CD14-positive monocyte (primary cell): ENCODE data around the gene CTBP2. TPM values are rescaled to one million over a fixed set of nuclear protein-coding genes. Genes with fewer than 3 reads are reported as not detected.

ENCODE experiments used
- DNase-seq, 3 donors: peaks; one replicate each; pipeline ENCODE4 v3.0.0-alpha.2; 2011 to 2022
- H2AFZ ChIP-seq: 2 replicates; pipeline ENCODE4 v1.6.0; 2012; ENCODE audit warnings: mild to moderate bottlenecking, low read depth, low read length, inconsistent platforms; ENCODE audit not compliant: insufficient read depth, poor library complexity, severe bottlenecking
- H3K27ac ChIP-seq, 2 donors: 1 replicate in 1 of 2; 2 replicates in 1 of 2; pipeline ENCODE4 v1.5.1; 2012 to 2013; ENCODE audit warnings: low read length in 2 of 2, control low read depth in 1 of 2, inconsistent platforms in 1 of 2, low read depth in 1 of 2, mild to moderate bottlenecking in 1 of 2
- H3K27me3 ChIP-seq, 2 donors: one replicate each; pipeline versions ENCODE4 v1.6.0 to v1.6.1; 2011 to 2013; ENCODE audit warnings: low read length in 2 of 2; ENCODE audit not compliant: control insufficient read depth in 2 of 2, insufficient read depth in 2 of 2
- H3K36me3 ChIP-seq, 2 donors: replicated peaks in 1 of 2; 1 replicate in 1 of 2; 2 replicates in 1 of 2; pipeline versions ENCODE4 v1.5.1 to v1.6.1; 2012 to 2013; ENCODE audit warnings: low read length in 2 of 2, control low read depth in 1 of 2, inconsistent platforms in 1 of 2, mild to moderate bottlenecking in 1 of 2; ENCODE audit not compliant: insufficient read depth in 2 of 2, control insufficient read depth in 1 of 2
- H3K4me1 ChIP-seq, 2 donors: 1 replicate in 1 of 2; 2 replicates in 1 of 2; pipeline versions ENCODE4 v1.5.1 to v1.6.1; 2012 to 2013; ENCODE audit warnings: low read length in 2 of 2, control low read depth in 1 of 2, inconsistent platforms in 1 of 2, mild to moderate bottlenecking in 1 of 2, moderate library complexity in 1 of 2; ENCODE audit not compliant: insufficient read depth in 2 of 2, control insufficient read depth in 1 of 2
- H3K4me2 ChIP-seq: replicated peaks from 2 replicates; pipeline ENCODE3; 2012; ENCODE audit warnings: low read length, moderate library complexity, mild to moderate bottlenecking; ENCODE audit not compliant: poor library complexity, severe bottlenecking; ENCODE audit errors: extremely low read depth
- H3K4me3 ChIP-seq, 3 experiments: fragments of 200-600 bp in 1 of 3; sonication (generic) in 1 of 3; replicated peaks in 1 of 3; 1 replicate in 2 of 3; 2 replicates in 1 of 3; pipeline ENCODE4 v1.5.1; 2011 to 2013; ENCODE audit warnings: low read length in 3 of 3, mild to moderate bottlenecking in 3 of 3, control low read depth in 2 of 3, low read depth in 2 of 3, inconsistent platforms in 1 of 3, moderate library complexity in 1 of 3
- H3K79me2 ChIP-seq: 2 replicates; pipeline ENCODE4 v1.6.0; 2012; ENCODE audit warnings: mild to moderate bottlenecking, control low read depth, inconsistent platforms, low read length, moderate library complexity; ENCODE audit not compliant: insufficient read depth
- H3K9ac ChIP-seq: 2 replicates; pipeline ENCODE4 v1.6.0; 2017; ENCODE audit warnings: low read length, mild to moderate bottlenecking; ENCODE audit not compliant: insufficient read depth, poor library complexity, severe bottlenecking
- H3K9me3 ChIP-seq, 2 donors: replicated peaks in 1 of 2; 1 replicate in 1 of 2; 2 replicates in 1 of 2; pipeline versions ENCODE4 v1.5.1 to v1.6.1; 2012 to 2013; ENCODE audit warnings: low read length in 2 of 2, control low read depth in 1 of 2; ENCODE audit not compliant: control insufficient read depth in 1 of 2, insufficient read depth in 1 of 2
- H4K20me1 ChIP-seq: 2 replicates; pipeline ENCODE4 v1.6.0; 2012; ENCODE audit warnings: mild to moderate bottlenecking, low read length, control low read depth, moderate library complexity; ENCODE audit not compliant: insufficient read depth
- H3K27ac Mint-ChIP-seq, 7 donors: one replicate each; pipeline ENCODE4 v1.8.0; 2020; ENCODE audit warnings: mild to moderate bottlenecking in 7 of 7, mixed read lengths in 7 of 7, moderate library complexity in 6 of 7, inconsistent platforms in 2 of 7
- H3K27me3 Mint-ChIP-seq, 3 donors: one replicate each; pipeline ENCODE4 v1.8.0; 2021 to 2022; ENCODE audit warnings: low read depth in 3 of 3, mild to moderate bottlenecking in 3 of 3, mixed read lengths in 3 of 3, moderate library complexity in 3 of 3, inconsistent platforms in 1 of 3
- H3K36me3 Mint-ChIP-seq, 2 donors: one replicate each; pipeline ENCODE4 v1.8.0; 2020; ENCODE audit warnings: mixed read lengths in 2 of 2, inconsistent platforms in 1 of 2, mild to moderate bottlenecking in 1 of 2
- H3K4me1 Mint-ChIP-seq: one replicate; pipeline ENCODE4 v1.8.0; 2020; ENCODE audit warnings: mild to moderate bottlenecking, mixed read lengths
- H3K4me3 Mint-ChIP-seq, 2 donors: one replicate each; pipeline ENCODE4 v1.8.0; 2020; ENCODE audit warnings: mild to moderate bottlenecking in 2 of 2, mixed read lengths in 2 of 2, moderate library complexity in 1 of 2
- H3K9me3 Mint-ChIP-seq, 7 donors: one replicate each; pipeline ENCODE4 v1.8.0; 2020 to 2022; ENCODE audit warnings: mixed read lengths in 7 of 7, mild to moderate bottlenecking in 6 of 7, moderate library complexity in 6 of 7, inconsistent platforms in 2 of 7
- CTCF ChIP-seq: fragments of 200-600 bp; IDR thresholded peaks from one replicate; pipeline ENCODE4 v1.8.0; 2022; ENCODE audit warnings: antibody characterized with exemption, mild to moderate bottlenecking
- WGBS: methylation state at CpG from one replicate; pipeline ENCODE4 v1.1.5; 2013; ENCODE audit warnings: missing lambda C conversion rate; ENCODE audit not compliant: insufficient coverage; 5-methylcytosine and 5-hydroxymethylcytosine counted together
- intact Hi-C, 2 donors: fragments of 100-400 bp; cut with micrococcal nuclease; formaldehyde crosslinking; loops; one replicate each; pipeline versions ENCODE4 v1.15.0 to v1.15.1; 2023
- polyA plus RNA-seq, 3 donors: library from polyadenylated mRNA; depleted of rRNA in 1 of 3; unstranded in 2 of 3; stranded (reverse) in 1 of 3; fragments of 300-500 nt in 2 of 3; fragments of >200 nt in 1 of 3; fragmentation: Illumina TruSeq in 2 of 3; gene quantifications; 1 replicate in 2 of 3; 2 replicates in 1 of 3; pipeline ENCODE4 v1.2.3, GENCODE V29; 2012 to 2021

Gene CTBP2
- polyA plus RNA-seq, 3 donors: 40.9 to 87.1 (median 41.1) TPM

GRCh38 chr10:125054216-125054615 lies 106.1 kb downstream of the CTBP2 start:
- Histone ChIP-seq H3K4me3 (no peak overlapping the region), H3K9ac (no peak overlapping the region), H4K20me1 (peaks cover 98% of the 10 kb centered on the region), H3K9me3 (no peaks in the 10 kb centered on the region), H3K4me1 (peaks cover 27 to 31% of the 10 kb centered on the region in 2 donors), H3K36me3 (peaks cover 12 to 38% of the 10 kb centered on the region in 2 donors), H3K79me2 (peaks cover 96% of the 10 kb centered on the region), H3K27me3 (no peaks in the 10 kb centered on the region), H3K4me2 (no peak overlapping the region), H3K27ac (peak overlapping the region in 1 of 2 donors; percentile 18), H2AFZ (no peak overlapping the region)
- Mint-ChIP-seq H3K4me3 (no peak overlapping the region), H3K4me1 (peaks cover 31% of the 10 kb centered on the region), H3K36me3 (peaks cover 30 to 40% of the 10 kb centered on the region in 2 donors), H3K27me3 (peaks cover 0 to 2% (median 0%) of the 10 kb centered on the region in 3 donors), H3K9me3 (no peaks in the 10 kb centered on the region), H3K27ac (peak overlapping the region in 1 of 7 donors; percentile 15)
- TF ChIP-seq CTCF: no peak
- WGBS: 80% methylated on average over 2 of the region's 3 CpGs
- intact Hi-C loops: loop anchor here in 1 of 2 donors (10.0 kb wide), 1 partner anchor 139 kb away; no protein-coding TSS in a partner anchor
- DNase-seq: no peak

GRCh38 chr10:125052146-125052545 lies 108.2 kb downstream of the CTBP2 start:
- no peak for TF ChIP-seq CTCF
- no peaks in the 10 kb centered on the region for H3K27me3 Mint-ChIP-seq

More at GRCh38 chr10:125052146-125052545, 108.2 kb downstream of the CTBP2 start:
- Mint-ChIP-seq H3K4me3 (no peak overlapping the region), H3K9me3 (no peaks in the 10 kb centered on the region), H3K4me1 (peaks cover 23% of the 10 kb centered on the region), H3K27ac (peak overlapping the region in 2 of 7 donors; percentile 26 to 46), H3K36me3 (peaks cover 20 to 32% of the 10 kb centered on the region in 2 donors)
- Histone ChIP-seq H3K9ac (no peak overlapping the region), H3K36me3 (peaks cover 12 to 38% of the 10 kb centered on the region in 2 donors), H3K9me3 (no peaks in the 10 kb centered on the region), H2AFZ (no peak overlapping the region), H4K20me1 (peaks cover 98% of the 10 kb centered on the region), H3K27me3 (no peaks in the 10 kb centered on the region), H3K27ac (no peak overlapping the region), H3K4me2 (no peak overlapping the region), H3K4me1 (peaks cover 14% of the 10 kb centered on the region in 2 donors), H3K4me3 (no peak overlapping the region), H3K79me2 (peaks cover 94% of the 10 kb centered on the region)
- WGBS: 97% methylated on average over 6 of the region's 8 CpGs
- DNase-seq: no peak
- intact Hi-C loops: loop anchor here in 1 of 2 donors (10.0 kb wide), 1 partner anchor 137 kb away; no protein-coding TSS in a partner anchor
